Endothelial cell (in vitro differentiated cells): ENCODE measurements around the gene G0S2. TPM values are rescaled to one million over a fixed set of nuclear protein-coding genes. Genes with fewer than 3 reads are reported as not detected.

Experiments
- DNase-seq: peaks from one replicate; pipeline ENCODE4 v3.0.0; 2021; ENCODE audit warnings: low spot score
- H3K27ac Mint-ChIP-seq: one replicate; pipeline ENCODE4 v1.8.0; 2021; ENCODE audit warnings: mixed read lengths, inconsistent platforms; ENCODE audit not compliant: unreplicated experiment
- H3K27me3 Mint-ChIP-seq: one replicate; pipeline ENCODE4 v1.8.0; 2021; ENCODE audit warnings: mild to moderate bottlenecking, moderate library complexity, mixed read lengths, inconsistent platforms; ENCODE audit not compliant: unreplicated experiment
- H3K36me3 Mint-ChIP-seq: one replicate; pipeline ENCODE4 v1.8.0; 2021; ENCODE audit warnings: mild to moderate bottlenecking, low read depth, mixed read lengths, inconsistent platforms; ENCODE audit not compliant: unreplicated experiment
- H3K4me1 Mint-ChIP-seq: one replicate; pipeline ENCODE4 v1.8.0; 2021; ENCODE audit warnings: mild to moderate bottlenecking, mixed read lengths, inconsistent platforms; ENCODE audit not compliant: unreplicated experiment
- H3K4me3 Mint-ChIP-seq: one replicate; pipeline ENCODE4 v1.8.0; 2021; ENCODE audit warnings: mild to moderate bottlenecking, mixed read lengths, inconsistent platforms; ENCODE audit not compliant: unreplicated experiment
- H3K9me3 Mint-ChIP-seq: one replicate; pipeline ENCODE4 v1.8.0; 2021; ENCODE audit warnings: mixed read lengths, inconsistent platforms; ENCODE audit not compliant: unreplicated experiment
- total RNA-seq: library from RNA; stranded (reverse); fragmentation: NEBNext Ultra II Directional; extraction: Animal tissue kit (Norgen Biotek cat#: 25700); gene quantifications from one replicate; pipeline ENCODE4 v1.2.1, GENCODE V29; 2021; ENCODE audit not compliant: unreplicated experiment
- TF ChIP-seq, protein P1 (sequence below): fragments of 200-600 bp; sonication (generic); IDR thresholded peaks from one replicate; pipeline ENCODE4 v1.5.0; 2021; ENCODE audit warnings: antibody characterized with exemption; ENCODE audit not compliant: unreplicated experiment

G0S2 gene
- total RNA-seq, 1 donor from 2014 or later: not detected

DNA sequence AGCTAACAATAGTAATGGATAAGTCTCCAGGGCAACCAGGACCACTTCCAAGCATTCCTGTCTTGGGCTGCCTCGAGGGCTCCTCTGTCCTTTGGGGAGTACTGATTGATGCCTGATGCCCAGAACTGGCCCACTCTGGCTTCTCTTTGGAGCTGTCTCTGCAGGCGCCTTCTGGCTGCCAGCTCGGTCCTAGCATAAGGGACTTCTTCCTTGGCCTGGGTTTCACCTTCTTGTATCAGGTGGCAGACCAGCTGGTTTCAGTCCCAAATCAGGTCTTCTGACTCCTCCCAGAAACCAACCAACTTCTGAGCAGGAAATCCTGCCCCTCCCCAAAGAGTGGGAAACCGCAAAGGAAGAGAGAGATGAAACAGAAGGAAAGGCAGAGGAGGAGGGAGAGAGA, 10.6 kb downstream of the G0S2 start:
- DNase-seq: no peak

DNA sequence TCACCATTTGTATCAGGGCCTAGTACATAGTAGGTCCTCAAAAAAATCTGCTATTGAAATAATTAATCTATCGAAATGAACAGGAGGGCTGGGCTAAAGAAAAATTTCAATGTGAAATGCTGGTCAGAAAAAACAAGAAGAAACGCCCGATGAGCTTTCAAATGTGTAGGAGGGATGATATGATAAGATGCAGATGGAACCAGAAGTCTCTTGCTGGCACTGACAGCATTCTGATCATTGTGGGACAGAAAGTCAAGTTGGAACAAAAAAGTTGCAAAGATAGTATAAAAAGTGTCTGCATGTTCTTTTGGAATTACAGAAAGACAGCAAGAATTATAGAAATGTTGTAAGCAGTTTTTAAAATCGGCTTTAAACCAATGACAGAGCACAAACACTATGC, 11.1 kb downstream of the G0S2 start:
- no peak for DNase-seq
- Mint-ChIP-seq H3K27me3 (no peaks in the 10 kb centered on the region), H3K9me3 (no peaks in the 10 kb centered on the region), H3K4me3 (no peak overlapping the region), H3K27ac (no peak overlapping the region), H3K4me1 (peaks cover 13% of the 10 kb centered on the region), H3K36me3 (no peaks in the 10 kb centered on the region)
- TF ChIP-seq, protein P1, sequence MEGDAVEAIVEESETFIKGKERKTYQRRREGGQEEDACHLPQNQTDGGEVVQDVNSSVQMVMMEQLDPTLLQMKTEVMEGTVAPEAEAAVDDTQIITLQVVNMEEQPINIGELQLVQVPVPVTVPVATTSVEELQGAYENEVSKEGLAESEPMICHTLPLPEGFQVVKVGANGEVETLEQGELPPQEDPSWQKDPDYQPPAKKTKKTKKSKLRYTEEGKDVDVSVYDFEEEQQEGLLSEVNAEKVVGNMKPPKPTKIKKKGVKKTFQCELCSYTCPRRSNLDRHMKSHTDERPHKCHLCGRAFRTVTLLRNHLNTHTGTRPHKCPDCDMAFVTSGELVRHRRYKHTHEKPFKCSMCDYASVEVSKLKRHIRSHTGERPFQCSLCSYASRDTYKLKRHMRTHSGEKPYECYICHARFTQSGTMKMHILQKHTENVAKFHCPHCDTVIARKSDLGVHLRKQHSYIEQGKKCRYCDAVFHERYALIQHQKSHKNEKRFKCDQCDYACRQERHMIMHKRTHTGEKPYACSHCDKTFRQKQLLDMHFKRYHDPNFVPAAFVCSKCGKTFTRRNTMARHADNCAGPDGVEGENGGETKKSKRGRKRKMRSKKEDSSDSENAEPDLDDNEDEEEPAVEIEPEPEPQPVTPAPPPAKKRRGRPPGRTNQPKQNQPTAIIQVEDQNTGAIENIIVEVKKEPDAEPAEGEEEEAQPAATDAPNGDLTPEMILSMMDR: no peak

More for the DNA sequence above, 10.6 kb downstream of the G0S2 start:
- H3K27me3 Mint-ChIP-seq: no peaks in the 10 kb centered on the region
- H3K4me3 Mint-ChIP-seq: no peak overlapping the region
- no peaks in the 10 kb centered on the region for H3K36me3 Mint-ChIP-seq
- no peak overlapping the region for H3K27ac Mint-ChIP-seq
- peaks cover 13% of the 10 kb centered on the region for H3K4me1 Mint-ChIP-seq
- TF ChIP-seq, protein P1: no peak
- no peaks in the 10 kb centered on the region for H3K9me3 Mint-ChIP-seq

DNA sequence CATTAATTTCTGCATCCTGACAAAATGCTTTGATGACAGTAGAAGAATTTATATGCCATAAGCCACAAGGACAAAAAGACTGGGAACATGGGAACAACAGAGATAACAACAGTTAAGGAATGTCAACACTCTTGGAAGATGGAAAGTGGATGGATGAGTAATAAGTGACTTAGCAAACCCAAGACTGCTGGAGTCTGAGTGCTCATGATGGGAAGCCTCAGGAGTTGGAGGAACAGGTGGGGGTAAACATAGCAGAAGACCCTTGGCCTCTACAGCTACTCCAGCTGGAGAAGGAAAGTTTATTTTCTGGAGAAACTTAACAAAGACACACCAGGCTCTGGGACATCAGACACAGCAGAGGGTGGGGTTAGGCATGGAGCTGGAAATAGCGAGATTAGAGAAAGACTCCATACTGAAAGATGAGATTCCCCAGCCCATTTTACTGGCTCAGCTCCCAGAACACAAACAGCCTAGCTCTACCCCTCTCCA, 13.6 kb downstream of the G0S2 start:
- TF ChIP-seq, protein P1: no peak
- no peak overlapping the region for H3K4me3 Mint-ChIP-seq
- peaks cover 20% of the 10 kb centered on the region for H3K4me1 Mint-ChIP-seq
- no peak for DNase-seq
- H3K36me3 Mint-ChIP-seq: no peaks in the 10 kb centered on the region
- peaks cover under 1% of the 10 kb centered on the region for H3K27me3 Mint-ChIP-seq
- H3K27ac Mint-ChIP-seq: no peak overlapping the region
- no peaks in the 10 kb centered on the region for H3K9me3 Mint-ChIP-seq

DNA sequence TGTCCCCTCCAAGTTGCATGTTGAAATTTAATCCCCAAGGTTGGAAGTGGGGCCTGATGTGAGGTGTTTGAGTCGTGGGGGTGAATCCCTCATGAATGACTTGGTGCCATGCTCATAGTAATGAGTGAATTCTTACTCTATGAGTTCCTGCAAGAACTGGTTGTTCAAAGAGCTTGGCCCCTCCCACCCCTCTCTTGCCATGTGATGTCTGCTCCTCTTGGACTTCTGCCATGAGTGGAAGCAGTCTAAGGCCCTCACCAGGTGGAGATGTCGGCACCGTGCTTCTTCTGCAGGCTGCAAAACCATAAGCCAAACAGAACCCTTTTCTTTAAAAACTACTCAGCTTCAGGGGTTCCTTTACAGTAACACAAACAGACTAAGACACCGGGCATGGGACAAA, 14.3 kb downstream of the G0S2 start:
- no peaks in the 10 kb centered on the region for H3K36me3 Mint-ChIP-seq
- no peak for DNase-seq
- H3K4me3 Mint-ChIP-seq: no peak overlapping the region
- TF ChIP-seq, protein P1: no peak
- peaks cover 2% of the 10 kb centered on the region for H3K27me3 Mint-ChIP-seq
- peaks cover 20% of the 10 kb centered on the region for H3K4me1 Mint-ChIP-seq
- H3K9me3 Mint-ChIP-seq: no peaks in the 10 kb centered on the region
- H3K27ac Mint-ChIP-seq: no peak overlapping the region

DNA sequence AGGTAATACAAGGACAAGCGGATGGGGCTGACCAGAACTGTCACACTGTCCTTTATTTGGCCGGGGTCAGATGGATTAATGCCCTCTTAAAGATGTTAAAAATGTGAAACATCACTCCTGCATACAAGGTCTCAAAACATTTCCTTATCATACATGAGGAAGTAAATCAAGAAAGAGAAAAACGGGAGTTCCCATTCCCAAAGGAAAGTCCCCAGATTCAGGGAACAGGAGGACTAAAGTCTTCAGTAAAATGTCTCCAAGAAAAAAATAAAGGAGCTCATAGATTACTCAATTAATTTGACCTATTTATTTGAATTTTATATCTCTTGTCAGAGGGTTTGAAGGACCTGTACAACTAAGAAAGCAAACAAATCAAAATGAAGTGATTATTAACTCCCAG, 16.0 kb downstream of the G0S2 start:
- TF ChIP-seq, protein P1: no peak
- Mint-ChIP-seq H3K36me3 (no peaks in the 10 kb centered on the region), H3K27ac (no peak overlapping the region), H3K4me1 (peaks cover 12% of the 10 kb centered on the region), H3K4me3 (no peak overlapping the region), H3K9me3 (no peaks in the 10 kb centered on the region), H3K27me3 (peaks cover 3% of the 10 kb centered on the region)
- no peak for DNase-seq
